Gastrocnemius medialis (tissue), 4 donors: ENCODE measurements around the gene ASPM.
"Not testable (repeated sequence)": the region's sequence is repeated elsewhere in the genome, so short reads cannot be mapped to it uniquely, and the experiment has no call there.

Source experiments
- CTCF ChIP-seq, 5 experiments: fragments of 450-650 bp in 3 of 5; fragments of 200-600 bp in 2 of 5; sonication (generic) in 2 of 5; IDR thresholded peaks in 4 of 5; conservative IDR thresholded peaks in 1 of 5; 1 replicate in 4 of 5; 2 replicates in 1 of 5; pipeline ENCODE4 v1.5.1; 2016 to 2019; ENCODE audit warnings: antibody characterized with exemption in 5 of 5, mild to moderate bottlenecking in 3 of 5, moderate library complexity in 3 of 5
- POLR2A ChIP-seq, 2 donors: fragments of 450-650 bp; IDR thresholded peaks; one replicate each; pipeline ENCODE4 v1.6.1; 2017; ENCODE audit warnings: antibody characterized with exemption in 2 of 2, mild to moderate bottlenecking in 2 of 2, moderate library complexity in 2 of 2

- not testable (repeated sequence) for TF ChIP-seq CTCF (IDR thresholded peaks at IDR 0.05 in 4 of 5, conservative IDR thresholded peaks at IDR 0.05 in 1 of 5); POLR2A (IDR thresholded peaks at IDR 0.05)
These were observed 111.7 kb downstream of the ASPM start for GRCh38 chr1:197034631-197035339.
